Measurements from ENCODE around the gene NCK1.
"Not testable (repeated sequence)": the region's sequence is repeated elsewhere in the genome, so short reads cannot be mapped to it uniquely, and the experiment has no call there.

NCK1 gene

GRCh38 chr3:136891934-136892855 is 30.2 kb downstream of the NCK1 start:
- Mint-ChIP-seq H3K36me3 (ENCODE audit: low read depth) (peaks cover 66% of the 10 kb centered on the region), H3K4me3 (no peak overlapping the region), H3K27ac (no peak overlapping the region), H3K4me1 (no peaks in the 10 kb centered on the region), H3K9me3 (peaks cover 36% of the 10 kb centered on the region), H3K27me3 (ENCODE audit: low read depth) (no peaks in the 10 kb centered on the region)
- TF ChIP-seq CTCF (IDR thresholded peaks at IDR 0.05; ENCODE audit: unreplicated experiment in 3 of 3): no peak

GRCh38 chr3:136893848-136894443 is 31.9 kb downstream of the NCK1 start:
- Mint-ChIP-seq H3K27ac (no peak overlapping the region), H3K36me3 (ENCODE audit: low read depth) (peaks cover 67% of the 10 kb centered on the region), H3K27me3 (ENCODE audit: low read depth) (no peaks in the 10 kb centered on the region), H3K4me1 (no peaks in the 10 kb centered on the region), H3K4me3 (no peak overlapping the region), H3K9me3 (peaks cover 36% of the 10 kb centered on the region)
- TF ChIP-seq CTCF (IDR thresholded peaks at IDR 0.05; ENCODE audit: unreplicated experiment in 3 of 3): no peak

GRCh38 chr3:136897171-136897570 is 35.2 kb downstream of the NCK1 start:
- H3K27ac Mint-ChIP-seq; H3K27me3 Mint-ChIP-seq (ENCODE audit: low read depth); H3K4me3 Mint-ChIP-seq; H3K4me1 Mint-ChIP-seq: not testable (repeated sequence)
- Mint-ChIP-seq H3K36me3 (ENCODE audit: low read depth) (peaks cover 70% of the 10 kb centered on the region), H3K9me3 (peaks cover 48% of the 10 kb centered on the region)

GRCh38 chr3:136898549-136898948 is 36.5 kb downstream of the NCK1 start:
- H3K4me1 Mint-ChIP-seq: no peaks in the 10 kb centered on the region
- H3K9me3 Mint-ChIP-seq: peaks cover 50% of the 10 kb centered on the region
- no peak overlapping the region for H3K27ac Mint-ChIP-seq
- peaks cover 68% of the 10 kb centered on the region for H3K36me3 Mint-ChIP-seq (ENCODE audit: low read depth)
- H3K27me3 Mint-ChIP-seq (ENCODE audit: low read depth): no peaks in the 10 kb centered on the region
- no peak for TF ChIP-seq CTCF (IDR thresholded peaks at IDR 0.05; ENCODE audit: unreplicated experiment in 3 of 3)
- H3K4me3 Mint-ChIP-seq: no peak overlapping the region

GRCh38 chr3:136898954-136899353 is 36.9 kb downstream of the NCK1 start:
- no peaks in the 10 kb centered on the region for H3K27me3 Mint-ChIP-seq (ENCODE audit: low read depth)
- peaks cover 50% of the 10 kb centered on the region for H3K9me3 Mint-ChIP-seq
- no peaks in the 10 kb centered on the region for H3K4me1 Mint-ChIP-seq

More at GRCh38 chr3:136898954-136899353, 36.9 kb downstream of the NCK1 start:
- Mint-ChIP-seq H3K27ac (no peak overlapping the region), H3K4me3 (no peak overlapping the region), H3K36me3 (ENCODE audit: low read depth) (peaks cover 68% of the 10 kb centered on the region)
- no peak for TF ChIP-seq CTCF (IDR thresholded peaks at IDR 0.05; ENCODE audit: unreplicated experiment in 3 of 3)

Measured in nephron (organoid).